Activated gamma-delta T cell treated with anti-CD3 and anti-CD28 coated beads, Interleukin-2, amount 50 U/mL, for 16 hours (primary cell): Measurements from ENCODE around the gene GALM.
A peak's percentile ranks its signal among the peaks of the same experiment; 100 is the strongest.
"Not testable (repeated sequence)": the region's sequence is repeated elsewhere in the genome, so short reads cannot be mapped to it uniquely, and the experiment has no call there.

Experiments used
- DNase-seq: peaks from one replicate; pipeline ENCODE4 v3.0.0-alpha.2; 2020; ENCODE audit warnings: low read depth

Gene GALM

GRCh38 chr2:38665854-38666555 lies at the start of gene GALM:
GALM (plus strand) TSS chr2:38666114; CDS start chr2:38666162, 48 bp downstream.
- DNase-seq = peak; percentile 24

DNA sequence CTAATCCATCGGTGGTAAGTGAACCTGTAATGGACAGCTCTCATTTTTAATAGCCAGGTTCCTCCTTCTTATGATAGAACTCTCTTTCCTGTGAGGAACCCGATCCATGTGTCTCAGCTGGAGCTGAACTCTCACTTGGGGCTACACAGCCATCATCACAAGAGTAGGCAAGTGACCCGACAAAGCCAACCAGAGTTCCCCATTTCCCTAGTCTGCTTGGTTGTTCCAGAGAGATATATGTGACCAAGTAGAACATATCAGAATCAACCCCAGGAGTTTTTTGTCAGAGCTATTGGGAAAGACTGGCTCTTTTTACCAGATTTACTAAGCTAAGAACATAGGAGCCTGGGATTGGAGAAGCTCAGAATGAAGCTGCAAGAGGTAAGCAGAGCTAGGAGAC lies 48.6 kb upstream of the GALM start:
- DNase-seq = no peak

- DNase-seq = no peak
Measured at GRCh38 chr2:38619458-38620164, 46.3 kb upstream of the GALM start.

- no peak for DNase-seq
Measured at GRCh38 chr2:38620282-38620977, 45.5 kb upstream of the GALM start.

- DNase-seq = no peak
Measured at GRCh38 chr2:38621018-38621417, 44.9 kb upstream of the GALM start.

GRCh38 chr2:38622210-38622609 lies 43.7 kb upstream of the GALM start:
- no peak for DNase-seq

DNA sequence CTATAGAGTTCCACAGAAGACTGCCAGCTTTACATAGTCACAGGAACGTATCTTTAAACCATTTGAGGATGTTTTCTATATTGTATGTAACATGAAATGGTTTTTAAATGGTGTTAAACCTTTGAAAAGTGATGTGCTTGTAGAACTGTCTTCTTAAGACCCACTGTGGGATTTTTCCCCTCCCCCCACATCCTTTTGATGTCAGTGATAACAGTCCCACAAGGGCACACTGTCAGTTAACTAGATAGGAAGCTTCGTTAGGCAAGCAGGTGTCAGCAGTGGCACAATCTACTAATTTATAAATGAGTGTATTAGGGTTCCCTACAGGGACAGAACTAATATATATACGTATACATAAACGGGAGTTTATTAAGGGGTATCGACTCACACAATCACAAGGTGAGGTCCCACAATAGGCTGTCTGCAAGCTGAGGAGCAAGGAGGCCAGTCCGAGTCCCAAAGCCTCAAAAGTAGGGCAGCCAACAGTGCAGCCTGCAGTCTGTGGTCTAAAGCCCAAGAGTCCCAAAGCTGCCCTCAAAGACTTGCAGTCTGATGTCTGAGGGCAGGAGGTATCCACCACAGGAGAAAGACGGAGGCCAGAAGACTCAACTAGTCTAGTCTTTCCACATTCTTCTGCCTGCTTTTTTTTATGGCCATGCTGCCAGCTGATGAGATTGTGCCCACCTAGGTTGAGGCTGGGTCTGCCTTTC lies 39.4 kb upstream of the GALM start:
- no peak for DNase-seq

DNA sequence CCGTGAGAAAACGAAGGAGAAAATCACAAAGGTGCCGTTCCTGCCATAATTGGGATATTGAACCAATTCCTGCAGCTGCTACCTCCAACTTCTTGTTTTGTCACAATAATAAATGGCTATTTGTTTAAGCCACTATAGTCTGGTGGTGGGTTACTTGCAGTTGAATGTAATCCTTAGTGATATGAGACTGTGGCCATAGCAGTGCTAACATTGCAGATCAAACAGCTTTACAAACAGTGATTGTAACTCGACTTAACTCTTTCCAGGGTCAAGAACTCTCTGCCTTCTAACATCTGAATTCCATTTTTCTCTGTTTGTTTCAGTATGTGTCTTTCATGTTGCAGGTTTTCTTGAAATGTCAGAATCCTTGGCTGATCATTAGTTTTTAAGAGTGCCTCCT lies 38.5 kb upstream of the GALM start:
- no peak for DNase-seq

DNA sequence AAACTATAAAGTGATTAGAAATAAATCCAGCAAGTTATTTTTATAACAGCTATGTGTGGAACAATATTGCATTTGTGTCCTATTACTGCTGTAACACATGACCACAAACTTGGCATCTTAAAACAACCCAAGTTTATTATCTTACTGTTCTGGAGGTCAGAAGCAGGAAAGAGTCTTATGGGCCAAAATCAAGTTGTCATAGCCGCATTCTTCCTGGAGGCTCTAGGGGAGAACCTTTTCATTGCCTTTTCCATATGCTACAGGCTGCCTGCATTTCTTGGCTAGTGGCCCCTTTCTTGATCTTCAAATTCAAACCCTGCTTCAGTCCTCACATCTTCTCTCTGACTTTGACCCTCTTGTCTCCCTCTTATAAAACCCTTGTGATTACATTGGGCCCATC lies 36.2 kb upstream of the GALM start:
- DNase-seq = no peak

- DNase-seq = no peak
Measured at GRCh38 chr2:38631976-38632375, 33.9 kb upstream of the GALM start.

GRCh38 chr2:38632980-38633379 lies 32.9 kb upstream of the GALM start:
- DNase-seq = no peak

DNA sequence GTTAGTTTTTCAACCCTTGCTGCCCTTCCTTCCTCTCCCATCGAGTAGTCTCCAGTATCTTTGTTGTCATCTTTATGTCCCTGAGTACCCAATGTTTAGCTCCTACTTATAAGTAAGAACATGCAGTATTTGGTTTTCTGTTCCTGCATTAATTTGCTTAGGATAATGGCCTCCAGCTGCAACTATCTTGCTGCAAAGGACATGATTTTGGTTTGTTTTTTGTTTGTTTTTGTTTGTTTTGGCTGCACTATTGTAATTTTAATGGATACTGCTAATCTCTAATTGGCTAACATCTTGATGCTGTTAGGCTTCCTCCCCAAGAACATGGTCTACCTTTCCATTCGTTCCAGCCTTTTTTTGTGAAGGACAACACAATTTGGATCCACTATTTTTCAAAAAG lies 32.0 kb upstream of the GALM start:
- DNase-seq = no peak

- DNase-seq = no peak
Measured at GRCh38 chr2:38634684-38635083, 31.2 kb upstream of the GALM start.

DNA sequence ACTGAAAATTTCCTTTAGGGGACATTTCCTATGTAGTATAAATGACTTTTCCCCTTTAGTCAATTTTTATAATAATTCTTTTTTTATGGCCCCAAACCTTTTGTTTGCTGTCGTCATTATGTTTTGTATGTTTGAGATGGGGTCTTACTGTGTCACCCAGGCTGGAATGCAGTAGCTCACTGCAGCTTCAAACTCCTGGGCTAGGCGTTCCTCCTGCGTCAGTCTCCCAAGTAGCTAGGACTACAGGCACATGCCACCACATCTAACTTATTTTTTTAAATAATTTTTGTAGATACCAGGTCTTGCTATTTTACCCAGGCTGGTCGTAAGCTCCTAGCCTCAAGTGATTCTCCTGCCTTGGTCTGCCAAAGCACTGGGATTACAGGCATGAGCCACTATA lies 30.8 kb upstream of the GALM start:
- no peak for DNase-seq

GRCh38 chr2:38636069-38636468 lies 29.8 kb upstream of the GALM start:
- DNase-seq = no peak

DNA sequence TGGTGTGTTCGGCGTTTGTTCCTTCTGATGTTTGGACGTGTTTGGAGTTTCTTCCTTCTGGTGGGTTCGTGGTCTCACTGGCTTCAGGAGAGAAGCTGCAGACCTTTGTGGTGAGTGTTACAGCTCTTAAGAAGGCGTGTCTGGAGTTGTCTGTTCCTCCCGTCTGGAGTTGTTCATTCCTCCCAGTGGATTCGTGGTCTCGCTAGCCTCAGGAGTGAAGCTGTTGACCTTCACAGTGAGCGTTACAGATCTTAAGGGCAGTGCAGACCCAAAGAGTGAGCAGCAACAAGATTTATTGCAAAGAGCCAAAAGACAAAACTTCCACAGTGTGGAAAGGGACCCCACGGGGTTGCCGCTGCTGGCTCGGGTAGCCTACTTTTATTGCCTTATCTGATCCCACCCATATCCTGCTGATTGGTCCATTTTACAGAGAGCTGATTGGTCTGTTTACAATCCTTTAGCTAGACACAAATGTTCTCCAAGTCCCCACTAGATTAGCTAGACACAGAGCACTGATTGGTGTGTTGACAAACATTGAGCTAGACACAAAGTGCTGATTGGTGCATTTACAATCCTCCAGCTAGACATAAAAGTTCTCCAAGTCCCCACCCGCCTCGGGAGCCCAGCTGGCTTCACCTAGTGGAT lies 23.4 kb upstream of the GALM start:
- DNase-seq = not testable (repeated sequence)

- no peak for DNase-seq
Measured at GRCh38 chr2:38643021-38643671, 22.8 kb upstream of the GALM start.

DNA sequence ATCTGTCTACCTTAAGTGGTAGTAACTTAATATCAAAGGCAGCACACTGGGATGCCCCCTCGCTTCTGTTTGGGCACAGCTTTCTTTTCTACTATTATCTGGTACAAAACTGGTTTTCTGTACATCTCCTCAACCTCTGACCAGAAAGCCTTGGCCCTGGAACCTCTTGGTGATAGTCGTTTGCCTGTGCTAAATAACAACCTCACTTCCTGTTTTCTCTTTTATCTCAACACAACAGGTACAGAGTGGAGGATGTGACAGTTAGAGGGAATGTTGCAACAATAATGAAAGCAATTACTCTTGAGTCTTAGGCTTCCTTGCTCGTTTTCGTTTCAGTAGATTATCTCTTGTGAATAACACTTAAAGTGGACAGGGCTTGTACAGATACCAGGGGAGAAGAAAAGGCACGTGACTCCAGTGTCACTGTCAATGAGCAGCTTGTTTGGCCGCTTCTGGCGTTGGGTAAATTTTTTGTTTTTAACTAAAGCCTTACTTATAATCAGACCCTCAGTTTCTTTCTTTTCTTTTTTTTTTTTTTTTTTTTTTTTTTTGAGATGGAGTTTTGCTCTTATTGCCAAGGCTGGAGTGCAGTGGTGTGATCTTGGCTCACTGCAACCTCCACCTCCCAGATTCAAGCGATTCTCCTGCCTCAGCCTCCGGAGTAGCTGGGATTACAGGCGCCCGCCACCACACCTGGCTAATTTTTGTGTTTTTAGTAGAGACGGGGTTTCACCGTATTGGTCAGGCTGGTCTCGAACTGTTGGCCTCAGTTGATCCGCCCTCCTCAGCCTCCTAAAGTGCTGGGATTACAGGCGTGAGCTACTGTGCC lies 22.0 kb upstream of the GALM start:
- not testable (repeated sequence) for DNase-seq

DNA sequence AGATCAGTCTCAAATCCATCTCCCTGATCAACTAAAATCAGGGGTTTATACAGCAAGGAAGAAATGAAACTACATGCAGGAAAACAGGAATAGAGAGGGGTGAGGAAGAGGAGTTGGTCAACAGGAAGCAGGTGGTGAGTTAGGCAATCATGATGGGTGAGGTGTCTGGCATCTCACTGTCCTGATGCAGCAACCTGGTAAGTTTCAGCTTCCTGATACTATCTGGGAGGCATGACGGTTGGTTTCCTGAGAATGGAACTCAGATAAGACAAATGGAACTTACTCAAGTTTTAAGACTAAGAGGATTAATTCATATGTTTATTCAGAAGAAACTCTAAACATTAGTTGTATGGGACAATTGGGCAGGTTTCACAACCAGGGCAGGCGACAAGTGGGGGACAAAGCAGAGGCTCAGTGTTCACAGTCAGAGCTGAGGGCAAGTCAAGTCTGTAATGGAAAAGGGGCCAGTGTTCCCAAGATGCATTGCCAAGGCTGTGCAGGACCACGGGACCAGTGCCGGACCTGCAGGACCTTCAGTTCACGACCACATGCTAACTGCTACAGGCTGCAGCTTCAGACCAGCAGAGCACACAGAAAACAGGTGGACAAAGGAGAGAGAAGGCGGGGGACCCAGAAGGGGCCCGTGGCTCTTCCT lies 17.7 kb upstream of the GALM start:
- no peak for DNase-seq

DNA sequence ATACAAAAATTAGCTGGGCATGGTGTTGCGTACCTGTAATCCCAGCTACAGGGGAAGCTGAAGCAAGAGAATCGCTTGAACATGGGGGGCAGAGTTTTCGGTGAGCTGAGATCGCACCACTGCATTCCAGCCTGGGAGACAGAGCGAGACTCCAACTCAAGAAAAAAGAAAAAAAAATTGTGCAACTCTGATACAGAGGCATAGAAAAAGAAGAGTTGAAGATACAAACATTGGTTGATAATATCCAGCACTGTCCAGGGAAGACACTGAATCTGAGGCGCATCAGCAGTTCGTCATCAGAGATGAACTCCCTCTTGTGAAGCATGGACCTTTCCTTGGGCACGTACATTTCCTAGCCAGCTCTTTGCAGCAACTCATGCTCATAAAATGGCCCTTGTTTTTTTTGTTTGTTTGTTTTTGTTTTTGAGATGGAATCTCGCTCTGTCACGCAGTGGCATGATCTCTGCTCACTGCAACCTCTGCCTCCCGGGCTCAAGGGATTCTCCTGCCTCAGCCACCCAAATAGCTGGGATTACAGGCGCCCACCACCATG lies 16.7 kb upstream of the GALM start:
- DNase-seq = no peak
